Amniotic stem cell (primary cell): Measurements from ENCODE around the gene SH2D7.
A peak's percentile ranks its signal among the peaks of the same experiment; 100 is the strongest.
"Not testable (repeated sequence)": the region's sequence is repeated elsewhere in the genome, so short reads cannot be mapped to it uniquely, and the experiment has no call there.

Experiments
- DNase-seq: peaks from one replicate; lab custom pipeline; 2025; lab: John Stamatoyannopoulos, UW

The SH2D7 gene

DNA sequence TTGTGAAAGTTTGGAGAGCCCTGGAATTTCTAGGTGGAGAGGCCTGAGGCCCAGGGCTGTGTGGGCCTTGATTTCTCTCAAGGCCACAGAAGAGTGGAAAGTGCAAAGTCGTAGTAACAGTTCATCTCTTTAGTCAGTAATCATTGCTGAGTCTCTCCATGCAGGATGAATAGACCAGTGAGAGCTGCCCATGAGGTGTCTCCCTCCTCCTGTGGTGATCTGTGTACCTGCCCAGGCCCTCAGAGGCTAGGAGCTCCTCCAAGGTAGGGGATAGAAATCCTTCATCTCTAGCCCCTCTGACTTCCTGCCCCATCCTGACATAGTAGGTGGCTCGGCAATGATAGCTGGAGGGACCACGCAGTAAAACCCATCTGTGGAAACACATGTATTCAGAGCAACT is 50.0 kb downstream of the SH2D7 start:
- no peak for DNase-seq

- no peak for DNase-seq
Measured at GRCh38 chr15:78146425-78147154, 54.2 kb downstream of the SH2D7 start.

GRCh38 chr15:78147566-78147965 is 55.2 kb downstream of the SH2D7 start:
- no peak for DNase-seq

GRCh38 chr15:78148392-78149067 is 56.2 kb downstream of the SH2D7 start:
- DNase-seq: no peak

GRCh38 chr15:78149068-78149804 is 56.9 kb downstream of the SH2D7 start, which contains the start of gene IDH3A:
TSS of gene IDH3A (plus strand) at chr15:78149362. CDS start at chr15:78149404, 42 bp downstream.
- peak; percentile 89 for DNase-seq

DNA sequence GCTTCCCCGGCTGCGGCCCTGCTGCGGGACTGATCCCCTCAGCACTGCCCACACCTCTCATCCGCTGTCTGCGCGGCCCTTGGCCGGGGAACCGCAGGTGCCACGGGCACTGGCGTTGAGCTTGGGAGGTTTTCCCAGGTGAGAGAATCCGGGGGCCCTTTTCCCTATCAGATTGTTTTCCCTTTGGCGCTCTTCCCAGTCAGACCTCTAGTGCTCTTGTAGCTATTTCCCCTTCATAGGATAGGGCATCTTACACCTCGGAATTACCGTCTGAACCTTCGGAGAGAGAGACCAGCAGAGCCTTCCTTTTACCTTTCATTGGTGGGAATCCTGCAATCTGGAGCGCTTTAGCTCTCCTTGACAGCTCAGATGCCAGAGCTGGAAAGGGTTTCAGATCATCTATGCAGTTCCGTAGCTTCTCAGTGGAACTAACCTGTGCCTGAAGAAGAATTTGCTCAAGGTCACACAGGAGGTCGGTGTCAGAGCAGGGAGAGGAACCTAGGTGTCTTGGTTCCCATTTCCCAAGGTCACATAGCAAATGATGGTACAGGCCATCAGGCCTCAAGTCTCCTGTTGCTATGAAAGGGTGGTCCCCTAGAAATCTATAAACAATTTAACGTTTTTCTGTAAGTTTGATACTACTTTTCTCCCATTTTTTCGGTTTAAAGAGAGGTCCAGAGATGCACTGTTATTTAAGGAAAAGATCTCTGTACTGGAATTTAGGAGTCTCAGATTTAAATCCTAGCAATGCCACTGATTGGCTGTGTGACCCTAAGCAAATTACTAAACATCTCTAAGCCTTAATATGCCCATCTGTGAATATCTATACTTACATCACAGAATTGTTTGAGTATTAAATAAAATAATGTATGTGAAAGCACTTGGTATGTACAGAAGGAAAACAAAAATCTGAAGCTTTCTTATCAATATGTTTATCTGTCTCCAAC is 57.7 kb downstream of the SH2D7 start:
- no peak for DNase-seq

GRCh38 chr15:78151075-78151474 is 58.7 kb downstream of the SH2D7 start:
- not testable (repeated sequence) for DNase-seq
